Vagina (tissue), 2 donors: ENCODE results near the gene MON1A. TPM values are rescaled to one million over a fixed set of nuclear protein-coding genes. Genes with fewer than 3 reads are reported as not detected.

Experiments used
- DNase-seq, 2 donors: peaks; one replicate each; pipeline ENCODE4 v3.0.0-alpha.2; 2017; ENCODE audit errors: extremely low spot score in 2 of 2
- H3K27ac ChIP-seq: fragments of 200-600 bp; sonication (generic); one replicate; pipeline ENCODE4 v1.5.1; 2019
- H3K27me3 ChIP-seq: fragments of 200-600 bp; sonication (generic); one replicate; pipeline ENCODE4 v1.5.1; 2019
- H3K36me3 ChIP-seq, 2 donors: fragments of 200-600 bp; sonication (generic); one replicate each; pipeline ENCODE4 v1.5.1; 2017 to 2019
- H3K4me1 ChIP-seq: fragments of 200-600 bp; sonication (generic); one replicate; pipeline ENCODE4 v1.5.1; 2019
- H3K4me3 ChIP-seq, 2 donors: fragments of 200-600 bp; sonication (generic); 1 replicate in 1 of 2; 2 replicates in 1 of 2; pipeline ENCODE4 v1.5.1; 2016 to 2019
- H3K9me3 ChIP-seq: fragments of 200-600 bp; sonication (generic); one replicate; pipeline ENCODE4 v1.5.1; 2019
- POLR2A ChIP-seq, 2 donors: fragments of 450-650 bp; IDR thresholded peaks; one replicate each; pipeline ENCODE4 v1.6.1; 2017; ENCODE audit warnings: antibody characterized with exemption in 2 of 2, mild to moderate bottlenecking in 2 of 2, moderate library complexity in 2 of 2
- POLR2AphosphoS5 ChIP-seq, 2 donors: sonication (generic); formaldehyde crosslinking; IDR thresholded peaks; one replicate each; pipeline ENCODE4 v1.9.0; 2017; ENCODE audit warnings: antibody characterized with exemption in 2 of 2, mild to moderate bottlenecking in 2 of 2, low read depth in 1 of 2; ENCODE audit not compliant: insufficient read depth in 1 of 2
- intact Hi-C: fragments of 100-400 bp; cut with DNase I; formaldehyde crosslinking; loops from one replicate; pipeline ENCODE4 v1.15.1; 2023
- total RNA-seq: library from RNA; depleted of rRNA; stranded (reverse); fragments of >200 nt; gene quantifications from one replicate; pipeline ENCODE4 v1.2.3, GENCODE V29; 2016
- TF ChIP-seq, protein P1 (sequence below), 3 experiments: fragments of 450-650 bp in 2 of 3; fragments of 200-600 bp in 1 of 3; sonication (generic) in 1 of 3; IDR thresholded peaks; one replicate each; pipeline ENCODE4 v1.5.1; 2017 to 2019; ENCODE audit warnings: antibody characterized with exemption in 3 of 3, mild to moderate bottlenecking in 2 of 3, moderate library complexity in 2 of 3

MON1A gene
- total RNA-seq, 1 donor from 2014 or later: 10.6 TPM

DNA sequence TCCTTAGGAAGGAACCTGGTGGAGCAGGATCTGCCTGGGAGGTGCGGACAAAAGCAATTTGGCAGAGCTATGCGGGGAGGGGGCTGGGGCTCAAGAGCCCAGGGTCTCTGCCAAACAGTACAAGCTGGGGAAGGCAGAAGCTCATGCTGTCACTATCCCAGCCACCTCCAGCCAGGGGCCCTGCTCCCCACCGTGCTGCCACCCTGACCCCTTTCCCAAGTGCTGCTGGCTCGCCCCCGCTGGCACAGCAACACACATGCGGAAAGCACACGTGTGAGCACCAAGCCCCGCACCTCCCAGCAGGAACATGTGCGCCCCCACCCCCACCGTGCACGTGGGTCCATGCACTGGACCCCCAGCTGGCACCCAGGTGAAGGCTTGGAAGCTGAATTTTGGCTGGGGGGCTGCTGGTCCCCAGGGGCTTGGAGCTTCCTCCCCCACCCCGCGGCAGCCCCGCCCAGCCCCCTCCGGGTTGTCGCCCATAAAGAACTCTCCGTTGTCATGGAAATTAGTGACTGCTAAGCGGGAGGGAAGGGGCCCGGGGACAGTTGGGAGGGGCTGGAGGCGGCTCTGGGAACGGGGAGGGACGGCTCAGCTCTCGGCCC is 60.6 kb downstream of the MON1A start:
- Histone ChIP-seq H3K27ac (no peak overlapping the region), H3K27me3 (no peaks in the 10 kb centered on the region), H3K4me1 (peaks cover 11% of the 10 kb centered on the region), H3K4me3 (peak overlapping the region; percentile 22 to 23), H3K36me3 (no peaks in the 10 kb centered on the region), H3K9me3 (no peaks in the 10 kb centered on the region)
- intact Hi-C loops: no loop called here
- TF ChIP-seq POLR2AphosphoS5 (IDR thresholded peaks at IDR 0.05; ENCODE audit: insufficient read depth in 1 of 2, low read depth in 1 of 2) (no peak), POLR2A (IDR thresholded peaks at IDR 0.05) (no peak)
- TF ChIP-seq, protein P1, sequence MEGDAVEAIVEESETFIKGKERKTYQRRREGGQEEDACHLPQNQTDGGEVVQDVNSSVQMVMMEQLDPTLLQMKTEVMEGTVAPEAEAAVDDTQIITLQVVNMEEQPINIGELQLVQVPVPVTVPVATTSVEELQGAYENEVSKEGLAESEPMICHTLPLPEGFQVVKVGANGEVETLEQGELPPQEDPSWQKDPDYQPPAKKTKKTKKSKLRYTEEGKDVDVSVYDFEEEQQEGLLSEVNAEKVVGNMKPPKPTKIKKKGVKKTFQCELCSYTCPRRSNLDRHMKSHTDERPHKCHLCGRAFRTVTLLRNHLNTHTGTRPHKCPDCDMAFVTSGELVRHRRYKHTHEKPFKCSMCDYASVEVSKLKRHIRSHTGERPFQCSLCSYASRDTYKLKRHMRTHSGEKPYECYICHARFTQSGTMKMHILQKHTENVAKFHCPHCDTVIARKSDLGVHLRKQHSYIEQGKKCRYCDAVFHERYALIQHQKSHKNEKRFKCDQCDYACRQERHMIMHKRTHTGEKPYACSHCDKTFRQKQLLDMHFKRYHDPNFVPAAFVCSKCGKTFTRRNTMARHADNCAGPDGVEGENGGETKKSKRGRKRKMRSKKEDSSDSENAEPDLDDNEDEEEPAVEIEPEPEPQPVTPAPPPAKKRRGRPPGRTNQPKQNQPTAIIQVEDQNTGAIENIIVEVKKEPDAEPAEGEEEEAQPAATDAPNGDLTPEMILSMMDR (IDR thresholded peaks at IDR 0.05): no peak
- no peak for DNase-seq

DNA sequence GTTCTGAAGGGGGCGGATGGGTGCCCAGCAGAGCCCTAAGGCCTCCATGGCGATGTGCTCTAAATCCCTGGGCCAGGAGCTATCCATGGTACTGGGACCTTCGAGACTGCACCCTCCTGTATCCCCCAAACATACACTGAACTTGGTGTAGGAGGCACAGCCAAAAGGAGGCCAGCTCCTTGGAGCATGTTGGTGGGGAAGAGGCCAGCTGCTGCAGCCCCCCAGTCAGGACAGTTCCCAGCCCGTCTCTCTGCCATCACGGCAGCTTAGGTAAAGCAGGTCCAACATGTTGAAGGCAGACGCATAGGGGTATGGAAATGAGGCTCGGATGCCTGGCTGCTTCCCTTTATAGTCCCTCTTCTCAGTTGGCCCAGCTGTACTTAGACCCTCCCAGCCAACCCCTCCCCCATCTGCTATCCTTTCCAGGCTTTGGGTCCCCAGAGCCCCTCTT is 61.7 kb downstream of the MON1A start:
- H3K36me3 ChIP-seq: no peaks in the 10 kb centered on the region
- peaks cover 11% of the 10 kb centered on the region for H3K4me1 ChIP-seq
- H3K27ac ChIP-seq: no peak overlapping the region
- no peak for DNase-seq
- intact Hi-C loops: no loop called here
- no peaks in the 10 kb centered on the region for H3K9me3 ChIP-seq
- TF ChIP-seq, protein P1 (IDR thresholded peaks at IDR 0.05): no peak
- TF ChIP-seq POLR2A (IDR thresholded peaks at IDR 0.05): no peak
- no peak for TF ChIP-seq POLR2AphosphoS5 (IDR thresholded peaks at IDR 0.05; ENCODE audit: insufficient read depth in 1 of 2, low read depth in 1 of 2)
- no peaks in the 10 kb centered on the region for H3K27me3 ChIP-seq
- no peak overlapping the region for H3K4me3 ChIP-seq

- no peaks in the 10 kb centered on the region for H3K9me3 ChIP-seq
- TF ChIP-seq POLR2AphosphoS5 (IDR thresholded peaks at IDR 0.05; ENCODE audit: insufficient read depth in 1 of 2, low read depth in 1 of 2): no peak
- TF ChIP-seq, protein P1 (IDR thresholded peaks at IDR 0.05): no peak
- TF ChIP-seq POLR2A (IDR thresholded peaks at IDR 0.05): no peak
- H3K4me1 ChIP-seq: peaks cover 11% of the 10 kb centered on the region
- DNase-seq: no peak
- H3K36me3 ChIP-seq: no peaks in the 10 kb centered on the region
- intact Hi-C loops: no loop called here
- H3K27me3 ChIP-seq: no peaks in the 10 kb centered on the region
- H3K4me3 ChIP-seq: no peak overlapping the region
- H3K27ac ChIP-seq: no peak overlapping the region
Measured at GRCh38 chr3:49867400-49867799, 62.2 kb downstream of the MON1A start.

- TF ChIP-seq POLR2A (IDR thresholded peaks at IDR 0.05): no peak
- TF ChIP-seq, protein P1 (IDR thresholded peaks at IDR 0.05): no peak
- TF ChIP-seq POLR2AphosphoS5 (IDR thresholded peaks at IDR 0.05; ENCODE audit: insufficient read depth in 1 of 2, low read depth in 1 of 2): no peak
- Histone ChIP-seq H3K4me1 (peaks cover 11% of the 10 kb centered on the region), H3K27ac (no peak overlapping the region), H3K9me3 (no peaks in the 10 kb centered on the region), H3K36me3 (no peaks in the 10 kb centered on the region), H3K4me3 (no peak overlapping the region), H3K27me3 (no peaks in the 10 kb centered on the region)
- intact Hi-C loops: no loop called here
- no peak for DNase-seq
Measured at GRCh38 chr3:49865198-49865784, 64.3 kb downstream of the MON1A start.

DNA sequence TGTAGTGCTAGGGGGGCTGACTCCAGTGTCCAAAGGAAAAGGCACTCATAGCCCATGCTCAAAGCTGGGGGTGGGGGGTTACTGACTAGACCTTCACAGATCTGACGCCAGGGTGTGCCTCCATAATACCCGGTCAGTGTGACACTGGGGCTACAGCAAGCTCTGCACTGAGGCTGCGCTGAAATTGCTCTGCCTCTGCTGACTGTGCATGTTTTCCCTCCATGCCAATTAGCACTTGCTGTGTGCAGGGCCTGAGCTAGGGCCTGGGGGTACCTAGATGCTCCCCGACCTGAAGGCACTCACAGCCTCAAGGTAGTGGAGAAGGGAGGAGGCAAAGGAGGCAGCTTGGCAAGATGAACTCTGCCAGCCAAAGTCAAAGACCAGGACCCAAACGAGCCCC is 65.1 kb downstream of the MON1A start:
- no peak overlapping the region for H3K4me3 ChIP-seq
- no peaks in the 10 kb centered on the region for H3K9me3 ChIP-seq
- H3K27me3 ChIP-seq: no peaks in the 10 kb centered on the region
- H3K36me3 ChIP-seq: no peaks in the 10 kb centered on the region
- peaks cover 6% of the 10 kb centered on the region for H3K4me1 ChIP-seq
- no peak for DNase-seq
- no peak overlapping the region for H3K27ac ChIP-seq
- TF ChIP-seq POLR2A (IDR thresholded peaks at IDR 0.05) (no peak), POLR2AphosphoS5 (IDR thresholded peaks at IDR 0.05; ENCODE audit: insufficient read depth in 1 of 2, low read depth in 1 of 2) (no peak)
- TF ChIP-seq, protein P1 (IDR thresholded peaks at IDR 0.05): no peak
- intact Hi-C loops: no loop called here
